Caco-2 (cell line): ENCODE measurements around the gene RPL32. TPM values are rescaled to one million over a fixed set of nuclear protein-coding genes. Genes with fewer than 3 reads are reported as not detected.

Experiments used
- BruUV-seq: library from RNA; stranded (reverse); fragments of 400-500 nt; replicated peaks from 2 replicates; lab custom pipeline; 2021; lab: Mats Ljungman, UMichigan
- CTCF ChIA-PET: fragments of 300-600 bp; sonication (Branson Sonifier 250); formaldehyde crosslinking; loops from one replicate; lab custom pipeline; 2022; ENCODE audit warnings: antibody characterized with exemption; lab: Charles Lee
- POLR2A ChIA-PET: fragments of 300-600 bp; sonication (Branson Sonifier 250); formaldehyde crosslinking; loops from one replicate; lab custom pipeline; 2022; ENCODE audit warnings: antibody characterized with exemption; lab: Charles Lee
- DNase-seq, 2 experiments: peaks; one replicate each; pipeline versions ENCODE4 v3.0.0 to v3.0.0-alpha.2; 2020 to 2022
- H3K27me3 ChIP-seq: replicated peaks from 2 replicates; pipeline ENCODE4 v1.6.0; 2011; ENCODE audit warnings: low read length; ENCODE audit not compliant: control insufficient read depth, insufficient read depth
- H3K36me3 ChIP-seq: 2 replicates; pipeline ENCODE4 v1.5.1; 2011; ENCODE audit warnings: low read length; ENCODE audit not compliant: control insufficient read depth, insufficient read depth
- H3K4me1 ChIP-seq: fragments of 250-450 bp; sonication (Bioruptor Pico); 2 replicates; pipeline ENCODE4 v1.5.1; 2020; ENCODE audit warnings: mild to moderate bottlenecking
- H3K4me3 ChIP-seq: 2 replicates; pipeline ENCODE4 v1.5.1; 2011; ENCODE audit warnings: low read depth, mild to moderate bottlenecking, control low read depth, low read length
- H3K9me3 ChIP-seq: fragments of 250-450 bp; sonication (Bioruptor Pico); 2 replicates; pipeline ENCODE4 v1.5.1; 2020; ENCODE audit warnings: mild to moderate bottlenecking, moderate library complexity
- H3K27ac Mint-ChIP-seq: one replicate; pipeline ENCODE4 v1.8.0; 2022; ENCODE audit warnings: mixed read lengths; ENCODE audit not compliant: unreplicated experiment
- H3K27me3 Mint-ChIP-seq: one replicate; pipeline ENCODE4 v1.8.0; 2022; ENCODE audit warnings: mixed read lengths; ENCODE audit not compliant: insufficient read depth, unreplicated experiment
- H3K36me3 Mint-ChIP-seq: one replicate; pipeline ENCODE4 v1.8.0; 2022; ENCODE audit warnings: mild to moderate bottlenecking, mixed read lengths; ENCODE audit not compliant: insufficient read depth, unreplicated experiment
- H3K4me1 Mint-ChIP-seq: one replicate; pipeline ENCODE4 v1.8.0; 2022; ENCODE audit warnings: low read depth, mixed read lengths; ENCODE audit not compliant: unreplicated experiment
- H3K4me3 Mint-ChIP-seq: one replicate; pipeline ENCODE4 v1.8.0; 2022; ENCODE audit warnings: mild to moderate bottlenecking, moderate library complexity, mixed read lengths; ENCODE audit not compliant: unreplicated experiment
- H3K9me3 Mint-ChIP-seq: one replicate; pipeline ENCODE4 v1.8.0; 2022; ENCODE audit warnings: mixed read lengths; ENCODE audit not compliant: unreplicated experiment
- CTCF ChIP-seq, 2 experiments: fragments of 200-600 bp in 1 of 2; IDR thresholded peaks; 1 replicate in 1 of 2; 2 replicates in 1 of 2; pipeline versions ENCODE4 v1.5.1 to v1.8.0; 2011 to 2022; ENCODE audit warnings: antibody characterized with exemption in 1 of 2, control low read depth in 1 of 2, inconsistent platforms in 1 of 2, low read depth in 1 of 2, low read length in 1 of 2, mild to moderate bottlenecking in 1 of 2, moderate library complexity in 1 of 2; ENCODE audit not compliant: insufficient read depth in 1 of 2, severe bottlenecking in 1 of 2, unreplicated experiment in 1 of 2
- intact Hi-C: fragments of 100-400 bp; cut with micrococcal nuclease; formaldehyde crosslinking; loops from one replicate; pipeline ENCODE4 v1.10.0; 2022; ENCODE audit not compliant: unreplicated experiment
- total RNA-seq: library from RNA; stranded (reverse); gene quantifications from 2 replicates; pipeline ENCODE4 v1.2.3, GENCODE V29; 2022

The RPL32 gene
- total RNA-seq, 1 experiment from 2014 or later = 1,713 TPM

GRCh38 chr3:12812812-12813211 lies 28.6 kb downstream of the RPL32 start:
- H3K4me3 Mint-ChIP-seq = no peak overlapping the region
- H3K4me1 ChIP-seq = 0 out of 2 replicates have a peak, but pooled peaks cover 4% of the 10 kb centered on the region
- no peaks in the 10 kb centered on the region for H3K27me3 ChIP-seq
- CTCF ChIA-PET = interaction anchor here (1.4 kb wide), 1 partner anchor 10 kb away, joined by 7 read pairs; no protein-coding TSS in a partner anchor
- intact Hi-C loops = loop anchor here (5.0 kb wide), 1 partner anchor 106 kb away; no protein-coding TSS in a partner anchor
- no peak for TF ChIP-seq CTCF (IDR thresholded peaks at IDR 0.05; ENCODE audit: insufficient read depth in 1 of 2, low read depth in 1 of 2, low read length in 1 of 2, severe bottlenecking in 1 of 2, unreplicated experiment in 1 of 2)
- H3K27me3 Mint-ChIP-seq = peaks cover 4% of the 10 kb centered on the region
- H3K9me3 Mint-ChIP-seq = no peaks in the 10 kb centered on the region
- no peak overlapping the region for H3K4me3 ChIP-seq
- no peaks in the 10 kb centered on the region for H3K36me3 Mint-ChIP-seq
- BruUV-seq = no TSS peak
- no peaks in the 10 kb centered on the region for H3K36me3 ChIP-seq
- POLR2A ChIA-PET = no interaction called here
- H3K27ac Mint-ChIP-seq = no peak overlapping the region
- no peak for DNase-seq
- no peaks in the 10 kb centered on the region for H3K4me1 Mint-ChIP-seq
- no peaks in the 10 kb centered on the region for H3K9me3 ChIP-seq

- no TSS peak for BruUV-seq
- intact Hi-C loops = loop anchor here (5.0 kb wide), 1 partner anchor 104 kb away; no protein-coding TSS in a partner anchor
- Histone ChIP-seq H3K9me3 (no peaks in the 10 kb centered on the region), H3K36me3 (no peaks in the 10 kb centered on the region), H3K4me3 (no peak overlapping the region), H3K27me3 (no peaks in the 10 kb centered on the region), H3K4me1 (0 out of 2 replicates have a peak, but pooled peaks cover 4% of the 10 kb centered on the region)
- peak overlapping the region; percentile 66 for H3K4me3 Mint-ChIP-seq
- ChIA-PET CTCF (interaction anchor here (1.1 to 2.7 kb wide), 3 partner anchors 12 to 281 kb away, joined by 4 to 20 read pairs (median 7); no protein-coding TSS in a partner anchor), POLR2A (no interaction called here)
- no peak for DNase-seq
- TF ChIP-seq CTCF (IDR thresholded peaks at IDR 0.05; ENCODE audit: insufficient read depth in 1 of 2, low read depth in 1 of 2, low read length in 1 of 2, severe bottlenecking in 1 of 2, unreplicated experiment in 1 of 2) = no peak
- no peaks in the 10 kb centered on the region for H3K4me1 Mint-ChIP-seq
- no peaks in the 10 kb centered on the region for H3K36me3 Mint-ChIP-seq
- no peaks in the 10 kb centered on the region for H3K9me3 Mint-ChIP-seq
- H3K27me3 Mint-ChIP-seq = peaks cover 4% of the 10 kb centered on the region
- no peak overlapping the region for H3K27ac Mint-ChIP-seq
Observed at GRCh38 chr3:12810961-12811360, 30.4 kb downstream of the RPL32 start.

GRCh38 chr3:12810013-12810780 lies 31.2 kb downstream of the RPL32 start:
- BruUV-seq = no TSS peak
- no peak overlapping the region for H3K27ac Mint-ChIP-seq
- Histone ChIP-seq H3K4me3 (peak overlapping the region; percentile 53), H3K36me3 (no peaks in the 10 kb centered on the region), H3K27me3 (no peaks in the 10 kb centered on the region), H3K9me3 (no peaks in the 10 kb centered on the region), H3K4me1 (0 out of 2 replicates have a peak, but pooled peaks cover 4% of the 10 kb centered on the region)
- no peaks in the 10 kb centered on the region for H3K4me1 Mint-ChIP-seq
- no peaks in the 10 kb centered on the region for H3K36me3 Mint-ChIP-seq
- intact Hi-C loops = loop anchor here (5.0 kb wide), 1 partner anchor 103 kb away; no protein-coding TSS in a partner anchor
- peak; percentile 48 to 80 for TF ChIP-seq CTCF (IDR thresholded peaks at IDR 0.05; ENCODE audit: insufficient read depth in 1 of 2, low read depth in 1 of 2, low read length in 1 of 2, severe bottlenecking in 1 of 2, unreplicated experiment in 1 of 2)
- peak overlapping the region; percentile 66 for H3K4me3 Mint-ChIP-seq
- peak; percentile 94 to 95 for DNase-seq
- ChIA-PET CTCF (interaction anchor here (1.0 to 2.7 kb wide), 10 partner anchors 9 to 326 kb away, joined by 3 to 20 read pairs (median 7); partner anchors contain the start of genes RPL32 and TSEN2), POLR2A (interaction anchor here (0.5 to 0.6 kb wide), 5 partner anchors 14 to 902 kb away, joined by 3 to 7 read pairs (median 5); partner anchors contain the start of gene CAND2)
- H3K9me3 Mint-ChIP-seq = no peaks in the 10 kb centered on the region
- peaks cover 4% of the 10 kb centered on the region for H3K27me3 Mint-ChIP-seq
